Thyroid gland (tissue), 4 donors: Measurements from ENCODE around the gene GOLIM4. TPM values are rescaled to one million over a fixed set of nuclear protein-coding genes. Genes with fewer than 3 reads are reported as not detected.
A peak's percentile ranks its signal among the peaks of the same experiment; 100 is the strongest.
"Not testable (repeated sequence)": the region's sequence is repeated elsewhere in the genome, so short reads cannot be mapped to it uniquely, and the experiment has no call there.

Source experiments
- DNase-seq, 2 donors: peaks; one replicate each; pipeline ENCODE4 v3.0.0-alpha.2; 2019
- H3K27ac ChIP-seq, 3 donors: fragments of 200-600 bp; sonication (generic); 1 replicate in 2 of 3; 2 replicates in 1 of 3; pipeline ENCODE4 v1.5.1; 2016 to 2019; ENCODE audit warnings: mild to moderate bottlenecking in 1 of 3, moderate library complexity in 1 of 3
- H3K27me3 ChIP-seq: fragments of 200-600 bp; sonication (generic); one replicate; pipeline ENCODE4 v1.5.1; 2019
- H3K36me3 ChIP-seq, 2 donors: fragments of 200-600 bp; sonication (generic); one replicate each; pipeline ENCODE4 v1.5.1; 2016 to 2019
- H3K4me1 ChIP-seq, 2 donors: fragments of 200-600 bp; sonication (generic); one replicate each; pipeline ENCODE4 v1.5.1; 2017 to 2019
- H3K4me3 ChIP-seq, 3 donors: fragments of 200-600 bp; sonication (generic); replicated peaks in 1 of 3; 1 replicate in 2 of 3; 2 replicates in 1 of 3; pipeline ENCODE4 v1.5.1; 2016; ENCODE audit warnings: mild to moderate bottlenecking in 1 of 3
- H3K9me3 ChIP-seq: fragments of 200-600 bp; sonication (generic); one replicate; pipeline ENCODE4 v1.5.1; 2017
- CTCF ChIP-seq, 6 experiments: fragments of 200-600 bp in 3 of 6; fragments of 450-650 bp in 3 of 6; sonication (generic) in 3 of 6; IDR thresholded peaks; one replicate each; pipeline ENCODE4 v1.5.1; 2016 to 2019; ENCODE audit warnings: antibody characterized with exemption in 6 of 6, mild to moderate bottlenecking in 2 of 6, inconsistent platforms in 1 of 6, moderate library complexity in 1 of 6
- POLR2A ChIP-seq, 2 donors: fragments of 450-650 bp; IDR thresholded peaks; one replicate each; pipeline ENCODE4 v1.6.1; 2017; ENCODE audit warnings: antibody characterized with exemption in 2 of 2, mild to moderate bottlenecking in 2 of 2, moderate library complexity in 1 of 2
- WGBS, 2 donors: methylation state at CpG; one replicate each; pipeline ENCODE4 v1.1.5; 2017; 5-methylcytosine and 5-hydroxymethylcytosine counted together
- intact Hi-C: fragments of 100-400 bp; cut with DNase I; formaldehyde crosslinking; loops from one replicate; pipeline ENCODE4 v1.15.1; 2023
- total RNA-seq, 4 donors: library from RNA; depleted of rRNA; stranded (reverse); fragments of >200 nt; gene quantifications; one replicate each; pipeline ENCODE4 v1.2.3, GENCODE V29; 2016

Gene GOLIM4
- 10 to 100 TPM; 32.2 to 41.8 (median 34.2) TPM for total RNA-seq

GRCh38 chr3:168095611-168096209, at the start of gene GOLIM4:
TSS of gene GOLIM4 (minus strand) at chr3:168095924. CDS start at chr3:168095285, 639 bp downstream.
- Histone ChIP-seq H3K27me3 (no peaks in the 10 kb centered on the region), H3K27ac (peak within 1 kb of the TSS; percentile 57 to 94 (median 90)), H3K9me3 (no peaks in the 10 kb centered on the region), H3K36me3 (no peaks in the 10 kb centered on the region), H3K4me1 (peaks cover 20 to 23% of the 10 kb centered on the region in 2 donors), H3K4me3 (peak within 1 kb of the TSS; percentile 42 to 85 (median 72))
- intact Hi-C loops: no loop called here
- DNase-seq: peak; percentile 95 to 96
- 0% methylated on average over 7 to 15 of the region's 52 CpGs for WGBS, 2 donors
- TF ChIP-seq POLR2A (IDR thresholded peaks at IDR 0.05): peak in 1 of 2 donors; percentile 79
- no peak for TF ChIP-seq CTCF (IDR thresholded peaks at IDR 0.05)

- Histone ChIP-seq H3K27ac (no peak overlapping the region), H3K4me1 (no peaks in the 10 kb centered on the region), H3K4me3 (no peak overlapping the region), H3K36me3 (no peaks in the 10 kb centered on the region), H3K9me3 (no peaks in the 10 kb centered on the region), H3K27me3 (no peaks in the 10 kb centered on the region)
- DNase-seq: no peak
- 85 to 86% methylated on average over 6 of the region's 6 CpGs for WGBS, 2 donors
- intact Hi-C loops: no loop called here
- no peak for TF ChIP-seq POLR2A (IDR thresholded peaks at IDR 0.05)
- no peak for TF ChIP-seq CTCF (IDR thresholded peaks at IDR 0.05)
Observed at GRCh38 chr3:168141405-168141998, 45.8 kb upstream of the GOLIM4 start.

- WGBS, 2 donors: 56 to 59% methylated on average over 3 of the region's 3 CpGs
- no peak overlapping the region for H3K27ac ChIP-seq
- H3K36me3 ChIP-seq: no peaks in the 10 kb centered on the region
- H3K4me3 ChIP-seq: no peak overlapping the region
- intact Hi-C loops: no loop called here
- H3K27me3 ChIP-seq: no peaks in the 10 kb centered on the region
- DNase-seq: no peak
- TF ChIP-seq CTCF (IDR thresholded peaks at IDR 0.05) (no peak), POLR2A (IDR thresholded peaks at IDR 0.05) (no peak)
- no peaks in the 10 kb centered on the region for H3K9me3 ChIP-seq
- H3K4me1 ChIP-seq: no peaks in the 10 kb centered on the region
Observed at GRCh38 chr3:168139947-168140346, 44.2 kb upstream of the GOLIM4 start.

GRCh38 chr3:168138421-168138820, 42.7 kb upstream of the GOLIM4 start:
- no peak overlapping the region for H3K4me3 ChIP-seq
- no peak for DNase-seq
- H3K27me3 ChIP-seq: no peaks in the 10 kb centered on the region
- no peaks in the 10 kb centered on the region for H3K9me3 ChIP-seq
- 77 to 89% methylated on average over 5 of the region's 5 CpGs for WGBS, 2 donors
- H3K4me1 ChIP-seq: no peaks in the 10 kb centered on the region
- intact Hi-C loops: no loop called here
- H3K27ac ChIP-seq: no peak overlapping the region
- H3K36me3 ChIP-seq: no peaks in the 10 kb centered on the region
- TF ChIP-seq CTCF (IDR thresholded peaks at IDR 0.05): no peak
- no peak for TF ChIP-seq POLR2A (IDR thresholded peaks at IDR 0.05)

- 71 to 72% methylated on average over 5 of the region's 5 CpGs for WGBS, 2 donors
- H3K36me3 ChIP-seq: no peaks in the 10 kb centered on the region
- no peaks in the 10 kb centered on the region for H3K9me3 ChIP-seq
- no peak overlapping the region for H3K27ac ChIP-seq
- no peak for DNase-seq
- no peaks in the 10 kb centered on the region for H3K4me1 ChIP-seq
- no peaks in the 10 kb centered on the region for H3K27me3 ChIP-seq
- TF ChIP-seq CTCF (IDR thresholded peaks at IDR 0.05): no peak
- no peak for TF ChIP-seq POLR2A (IDR thresholded peaks at IDR 0.05)
- H3K4me3 ChIP-seq: no peak overlapping the region
- intact Hi-C loops: no loop called here
Observed at GRCh38 chr3:168134931-168135330, 39.2 kb upstream of the GOLIM4 start.

GRCh38 chr3:168130250-168130649, 34.5 kb upstream of the GOLIM4 start:
- intact Hi-C loops, DNase-seq: not testable (repeated sequence)
- WGBS, 2 donors: 73 to 88% methylated on average over 3 of the region's 3 CpGs

GRCh38 chr3:168128463-168128862, 32.7 kb upstream of the GOLIM4 start:
- H3K4me1 ChIP-seq, intact Hi-C loops: not testable (repeated sequence)

More at GRCh38 chr3:168130250-168130649, 34.5 kb upstream of the GOLIM4 start:
- not testable (repeated sequence) for H3K27ac ChIP-seq, H3K9me3 ChIP-seq, H3K4me1 ChIP-seq, H3K4me3 ChIP-seq, H3K27me3 ChIP-seq, H3K36me3 ChIP-seq

More at GRCh38 chr3:168128463-168128862, 32.7 kb upstream of the GOLIM4 start:
- not testable (repeated sequence) for DNase-seq, H3K27ac ChIP-seq, H3K36me3 ChIP-seq, H3K9me3 ChIP-seq, H3K27me3 ChIP-seq, H3K4me3 ChIP-seq
- 89 to 94% methylated on average over 8 of the region's 8 CpGs for WGBS, 2 donors
